H9 (cell line): Measurements from ENCODE around the gene ADGRG7. TPM values are rescaled to one million over a fixed set of nuclear protein-coding genes. Genes with fewer than 3 reads are reported as not detected.
"Not testable (repeated sequence)": the region's sequence is repeated elsewhere in the genome, so short reads cannot be mapped to it uniquely, and the experiment has no call there.

Experiments
- DNase-seq: peaks from one replicate; pipeline ENCODE4 v3.0.0-alpha.2; 2017
- H2AFZ ChIP-seq: one replicate; pipeline ENCODE4 v1.6.1; 2013; ENCODE audit warnings: mild to moderate bottlenecking, low read length, control low read depth, moderate library complexity
- H2AK5ac ChIP-seq: 2 replicates; pipeline ENCODE4 v1.6.1; 2013; ENCODE audit warnings: low read length, control low read depth, mixed read lengths; ENCODE audit not compliant: insufficient read length
- H2BK120ac ChIP-seq: one replicate; pipeline ENCODE4 v1.6.1; 2013; ENCODE audit warnings: low read depth, mild to moderate bottlenecking, low read length, control low read depth, inconsistent platforms; ENCODE audit not compliant: poor library complexity, severe bottlenecking
- H2BK12ac ChIP-seq: 2 replicates; pipeline ENCODE4 v1.6.1; 2013; ENCODE audit warnings: low read length, control low read depth, mixed read lengths, low read depth; ENCODE audit not compliant: insufficient read length
- H2BK15ac ChIP-seq: 2 replicates; pipeline ENCODE4 v1.6.1; 2013; ENCODE audit warnings: low read depth, low read length, control low read depth
- H2BK20ac ChIP-seq: one replicate; pipeline ENCODE4 v1.6.1; 2013; ENCODE audit warnings: low read depth, mild to moderate bottlenecking, low read length, control low read depth, inconsistent platforms; ENCODE audit not compliant: poor library complexity, severe bottlenecking
- H2BK5ac ChIP-seq: 2 replicates; pipeline ENCODE4 v1.6.1; 2013; ENCODE audit warnings: low read length, control low read depth, mixed read lengths; ENCODE audit not compliant: insufficient read length
- H3K14ac ChIP-seq: 2 replicates; pipeline ENCODE4 v1.6.1; 2013; ENCODE audit warnings: low read length, control low read depth; ENCODE audit not compliant: insufficient read depth
- H3K18ac ChIP-seq: 2 replicates; pipeline ENCODE4 v1.6.1; 2013; ENCODE audit warnings: low read depth, mild to moderate bottlenecking, mixed read lengths, low read length, control low read depth; ENCODE audit not compliant: insufficient read length
- H3K23ac ChIP-seq: 2 replicates; pipeline ENCODE4 v1.6.1; 2013; ENCODE audit warnings: low read length, control low read depth, mixed read lengths, low read depth; ENCODE audit not compliant: insufficient read length
- H3K23me2 ChIP-seq: 2 replicates; pipeline ENCODE4 v1.6.1; 2013; ENCODE audit warnings: low read depth, mild to moderate bottlenecking, mixed read lengths, low read length, control low read depth; ENCODE audit not compliant: insufficient read length, poor library complexity, severe bottlenecking
- H3K27ac ChIP-seq: 2 replicates; pipeline ENCODE4 v1.5.1; 2013; ENCODE audit warnings: low read length, control low read depth, mixed read lengths, low read depth; ENCODE audit not compliant: insufficient read length
- H3K27me3 ChIP-seq: 2 replicates; pipeline ENCODE4 v1.6.1; 2013; ENCODE audit warnings: low read length, control low read depth, inconsistent platforms; ENCODE audit not compliant: insufficient read depth
- H3K4ac ChIP-seq: 2 replicates; pipeline ENCODE4 v1.6.1; 2013; ENCODE audit warnings: low read depth, mild to moderate bottlenecking, control low read depth, inconsistent platforms, low read length, moderate library complexity
- H3K4me1 ChIP-seq: 2 replicates; pipeline ENCODE4 v1.6.1; 2013; ENCODE audit warnings: low read length, control low read depth, inconsistent platforms; ENCODE audit not compliant: insufficient read depth
- H3K4me2 ChIP-seq: 2 replicates; pipeline ENCODE4 v1.6.1; 2013; ENCODE audit warnings: low read length, control low read depth, mixed read lengths; ENCODE audit not compliant: insufficient read length, insufficient read depth
- H3K56ac ChIP-seq: 2 replicates; pipeline ENCODE4 v1.6.1; 2013; ENCODE audit warnings: low read depth, mild to moderate bottlenecking, mixed read lengths, low read length, control low read depth; ENCODE audit not compliant: insufficient read length
- H3K79me1 ChIP-seq: 2 replicates; pipeline ENCODE4 v1.6.1; 2013; ENCODE audit warnings: low read depth, mild to moderate bottlenecking, moderate library complexity, low read length, control low read depth, inconsistent platforms; ENCODE audit not compliant: insufficient read depth, poor library complexity, severe bottlenecking
- H3K79me2 ChIP-seq: 2 replicates; pipeline ENCODE4 v1.6.1; 2013; ENCODE audit warnings: low read length, control low read depth, inconsistent platforms; ENCODE audit not compliant: insufficient read depth
- H3K9ac ChIP-seq: 2 replicates; pipeline ENCODE4 v1.6.1; 2013; ENCODE audit warnings: low read length, control low read depth, mixed read lengths; ENCODE audit not compliant: insufficient read length; ENCODE audit errors: extremely low read depth
- H3K9me3 ChIP-seq: one replicate; pipeline ENCODE4 v1.6.1; 2013; ENCODE audit warnings: low read depth, low read length, inconsistent platforms; ENCODE audit not compliant: control insufficient read depth
- H3T11ph ChIP-seq: one replicate; pipeline ENCODE4 v1.6.1; 2013; ENCODE audit warnings: mild to moderate bottlenecking, low read length, control low read depth, inconsistent platforms
- H4K20me1 ChIP-seq: one replicate; pipeline ENCODE4 v1.6.1; 2013; ENCODE audit not compliant: control insufficient read depth, insufficient read length, insufficient read depth
- H4K5ac ChIP-seq: 2 replicates; pipeline ENCODE4 v1.6.1; 2013; ENCODE audit warnings: low read depth, mild to moderate bottlenecking, mixed read lengths, low read length, control low read depth; ENCODE audit not compliant: insufficient read length
- H4K8ac ChIP-seq: replicated peaks from 2 replicates; pipeline ENCODE4 v1.6.1; 2013; ENCODE audit warnings: low read length, control low read depth, mixed read lengths, low read depth; ENCODE audit not compliant: insufficient read length
- H4K91ac ChIP-seq: 2 replicates; pipeline ENCODE4 v1.6.1; 2013; ENCODE audit warnings: low read depth, mild to moderate bottlenecking, moderate library complexity, mixed read lengths, low read length, control low read depth; ENCODE audit not compliant: insufficient read length
- H3K27ac Mint-ChIP-seq, 3 experiments: 2 replicates in 2 of 3; 3 replicates in 1 of 3; pipeline ENCODE4 v1.8.0; 2020 to 2021; ENCODE audit warnings: mixed read lengths in 3 of 3, mild to moderate bottlenecking in 1 of 3, moderate library complexity in 1 of 3
- H3K27me3 Mint-ChIP-seq: 2 replicates; pipeline ENCODE4 v1.8.0; 2021; ENCODE audit warnings: low read depth, mild to moderate bottlenecking, moderate library complexity, mixed read lengths
- H3K36me3 Mint-ChIP-seq, 3 experiments: 2 replicates in 2 of 3; 3 replicates in 1 of 3; pipeline ENCODE4 v1.8.0; 2020 to 2021; ENCODE audit warnings: low read depth in 3 of 3, mixed read lengths in 3 of 3; ENCODE audit not compliant: insufficient read depth in 1 of 3
- H3K4me1 Mint-ChIP-seq, 2 experiments: 2 replicates each; pipeline ENCODE4 v1.8.0; 2020; ENCODE audit warnings: mixed read lengths in 2 of 2
- H3K4me3 Mint-ChIP-seq, 2 experiments: 2 replicates in 1 of 2; 3 replicates in 1 of 2; pipeline ENCODE4 v1.8.0; 2020 to 2021; ENCODE audit warnings: mild to moderate bottlenecking in 2 of 2, mixed read lengths in 2 of 2, moderate library complexity in 1 of 2
- H3K9me3 Mint-ChIP-seq, 2 experiments: 2 replicates in 1 of 2; 3 replicates in 1 of 2; pipeline ENCODE4 v1.8.0; 2020; ENCODE audit warnings: mild to moderate bottlenecking in 2 of 2, mixed read lengths in 2 of 2, moderate library complexity in 1 of 2
- CTCF ChIP-seq: fragments of 200-600 bp; sonication (generic); conservative IDR thresholded peaks from 3 replicates; pipeline ENCODE4 v1.8.0; 2021; ENCODE audit warnings: antibody characterized with exemption, mild to moderate bottlenecking
- WGBS: extraction: QIAGEN DNeasy Blood & Tissue Kit; methylation state at CpG from one replicate; pipeline ENCODE4 v1.1.7; 2013; ENCODE audit warnings: missing lambda C conversion rate, low lambda C conversion rate, mixed read lengths; ENCODE audit not compliant: insufficient read length; ENCODE audit errors: extremely low coverage; 5-methylcytosine and 5-hydroxymethylcytosine counted together
- total RNA-seq: library from RNA; stranded (reverse); gene quantifications from 2 replicates; pipeline ENCODE4 v1.2.1, GENCODE V29; 2021

ADGRG7 gene
- total RNA-seq, 1 experiment from 2014 or later, result not detected

DNA sequence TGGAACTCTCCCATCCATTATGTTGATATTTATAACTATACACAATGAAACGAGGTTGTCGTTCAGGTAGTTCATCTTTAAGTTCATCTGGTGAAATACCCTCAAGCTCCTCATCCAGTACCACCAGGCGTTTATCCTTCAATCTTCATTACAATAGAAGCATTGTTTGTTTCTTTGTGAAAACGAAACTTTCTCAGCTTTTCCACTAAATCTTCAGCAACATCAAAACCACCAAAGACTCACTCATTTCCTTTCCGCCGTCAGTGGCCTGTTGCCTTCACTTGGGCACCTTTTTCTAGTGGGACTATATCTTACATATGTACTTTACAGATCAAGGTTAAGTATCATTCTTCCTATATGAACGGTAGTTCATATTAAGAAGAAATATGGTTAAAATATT lies 55.8 kb downstream of the ADGRG7 start:
- no peaks in the 10 kb centered on the region for H3K4me1 ChIP-seq
- H3K27ac ChIP-seq, result no peak overlapping the region
- no peak for TF ChIP-seq CTCF
- no peak overlapping the region for H3K56ac ChIP-seq
- H3K9ac ChIP-seq, result no peak overlapping the region
- no peak overlapping the region for H3T11ph ChIP-seq
- H3K4ac ChIP-seq, result no peak overlapping the region
- no peak overlapping the region for H2AK5ac ChIP-seq
- no peak overlapping the region for H2BK12ac ChIP-seq
- peaks cover 0 to 8% (median 0%) of the 10 kb centered on the region in 3 experiments; a peak in 2 of 7 replicates for H3K36me3 Mint-ChIP-seq
- no peaks in the 10 kb centered on the region for H3K9me3 ChIP-seq
- H4K91ac ChIP-seq, result no peak overlapping the region
- H3K23ac ChIP-seq, result no peak overlapping the region
- H4K8ac ChIP-seq, result no peak overlapping the region
- no peaks in the 10 kb centered on the region for H4K20me1 ChIP-seq
- peaks cover 7 to 9% of the 10 kb centered on the region in 2 experiments; a peak in 4 of 5 replicates for H3K9me3 Mint-ChIP-seq
- H3K27me3 Mint-ChIP-seq, result no peaks in the 10 kb centered on the region
- H3K23me2 ChIP-seq, result no peaks in the 10 kb centered on the region
- H2BK15ac ChIP-seq, result no peak overlapping the region
- no peak overlapping the region for H3K4me2 ChIP-seq
- peak overlapping the region in 1 of 3 experiments; percentile 82; a peak in 2 of 7 replicates for H3K27ac Mint-ChIP-seq
- H2AFZ ChIP-seq, result no peak overlapping the region
- no peaks in the 10 kb centered on the region for H3K79me2 ChIP-seq
- no peak overlapping the region for H3K4me3 Mint-ChIP-seq
- H2BK120ac ChIP-seq, result no peak overlapping the region
- H3K14ac ChIP-seq, result no peak overlapping the region
- peaks cover 24 to 29% of the 10 kb centered on the region in 2 experiments for H3K4me1 Mint-ChIP-seq
- H4K5ac ChIP-seq, result no peak overlapping the region
- H3K79me1 ChIP-seq, result no peaks in the 10 kb centered on the region
- no peak overlapping the region for H3K18ac ChIP-seq
- no peaks in the 10 kb centered on the region for H3K27me3 ChIP-seq
- no CpG with 5 or more reads among the region's 7 CpGs for WGBS
- no peak overlapping the region for H2BK5ac ChIP-seq
- no peak for DNase-seq
- no peak overlapping the region for H2BK20ac ChIP-seq

DNA sequence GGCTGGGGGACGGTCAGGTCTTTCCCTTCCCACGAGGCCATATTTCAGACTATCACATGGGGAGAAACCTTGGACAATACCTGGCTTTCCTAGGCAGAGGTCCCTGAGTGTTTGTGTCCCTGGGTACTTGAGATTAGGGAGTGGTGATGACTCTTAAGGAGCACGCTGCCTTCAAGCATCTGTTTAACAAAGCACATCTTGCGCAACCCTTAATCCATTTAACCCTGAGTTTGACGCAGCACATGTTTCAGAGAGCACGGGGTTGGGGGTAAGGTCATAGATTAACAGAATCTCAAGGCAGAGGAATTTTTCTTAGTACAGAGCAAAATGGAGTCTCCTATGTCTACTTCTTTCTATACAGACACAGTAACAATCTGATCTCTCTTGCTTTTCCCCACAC lies 57.3 kb downstream of the ADGRG7 start:
- H2BK20ac ChIP-seq, H3K23ac ChIP-seq, H2BK12ac ChIP-seq, H3K4ac ChIP-seq, H3K79me2 ChIP-seq, H3K56ac ChIP-seq, H4K20me1 ChIP-seq, H3K14ac ChIP-seq, H3K18ac ChIP-seq, DNase-seq, H4K91ac ChIP-seq, H3K27me3 ChIP-seq, H3K27ac Mint-ChIP-seq, H3K79me1 ChIP-seq, H3K9ac ChIP-seq, H2AK5ac ChIP-seq, H2AFZ ChIP-seq, H3K23me2 ChIP-seq, H2BK15ac ChIP-seq, H3K4me1 ChIP-seq, H3K27ac ChIP-seq, H4K8ac ChIP-seq, H3T11ph ChIP-seq, H2BK120ac ChIP-seq, H3K4me3 Mint-ChIP-seq, H3K27me3 Mint-ChIP-seq, H3K9me3 ChIP-seq, H2BK5ac ChIP-seq, H3K4me2 ChIP-seq, H4K5ac ChIP-seq: not testable (repeated sequence)
- peaks cover 24 to 29% of the 10 kb centered on the region in 2 experiments for H3K4me1 Mint-ChIP-seq
- H3K36me3 Mint-ChIP-seq, result peaks cover 0 to 19% (median 2%) of the 10 kb centered on the region in 3 experiments; a peak in 3 of 7 replicates
- no CpG with 5 or more reads among the region's 6 CpGs for WGBS
- peaks cover 18 to 20% of the 10 kb centered on the region in 2 experiments for H3K9me3 Mint-ChIP-seq
